Osteocyte (in vitro differentiated cells): ENCODE measurements around the gene CHMP3. TPM values are rescaled to one million over a fixed set of nuclear protein-coding genes. Genes with fewer than 3 reads are reported as not detected.

Experiments used
- DNase-seq: peaks from one replicate; pipeline ENCODE4 v3.0.0; 2021; ENCODE audit warnings: mixed read lengths; ENCODE audit not compliant: unreplicated experiment; ENCODE audit errors: extremely low spot score
- H3K27ac Mint-ChIP-seq: one replicate; pipeline ENCODE4 v1.8.0; 2021; ENCODE audit warnings: mild to moderate bottlenecking, mixed read lengths; ENCODE audit not compliant: unreplicated experiment
- H3K27me3 Mint-ChIP-seq: one replicate; pipeline ENCODE4 v1.8.0; 2021; ENCODE audit warnings: mixed read lengths; ENCODE audit not compliant: unreplicated experiment
- H3K36me3 Mint-ChIP-seq: one replicate; pipeline ENCODE4 v1.8.0; 2021; ENCODE audit warnings: mixed read lengths; ENCODE audit not compliant: unreplicated experiment
- H3K4me1 Mint-ChIP-seq: one replicate; pipeline ENCODE4 v1.8.0; 2021; ENCODE audit warnings: mixed read lengths; ENCODE audit not compliant: unreplicated experiment
- H3K4me3 Mint-ChIP-seq: one replicate; pipeline ENCODE4 v1.8.0; 2021; ENCODE audit warnings: mild to moderate bottlenecking, moderate library complexity, mixed read lengths; ENCODE audit not compliant: unreplicated experiment
- H3K9me3 Mint-ChIP-seq: one replicate; pipeline ENCODE4 v1.8.0; 2021; ENCODE audit warnings: mixed read lengths; ENCODE audit not compliant: unreplicated experiment
- CTCF ChIP-seq: fragments of 200-600 bp; sonication (generic); IDR thresholded peaks from 2 replicates; pipeline ENCODE4 v1.5.0; 2021; ENCODE audit warnings: antibody characterized with exemption, mild to moderate bottlenecking, moderate library complexity
- long read RNA-seq: library from polyadenylated mRNA; unstranded; transcript quantifications from one replicate; pipeline ENCODE4 v2.0.0, GENCODE V29; 2021
- total RNA-seq: library from RNA; stranded (reverse); gene quantifications from 2 replicates; pipeline ENCODE4 v1.2.1, GENCODE V29; 2021

Gene CHMP3
- 111 and 124 TPM in 2 replicates for total RNA-seq
- long read RNA-seq, transcript CHMP3-201 (6 exons, 3,171 nt): major isoform, 397 of 458 reads
- long read RNA-seq, transcript CHMP3-203 (5 exons, 1,099 nt): minor isoform, 27 of 458 reads
- long read RNA-seq, partial matches to known transcripts: 4 of 458 reads
- long read RNA-seq, other reads (novel, unspliced or antisense): 28 of 458 reads

- no peak for TF ChIP-seq CTCF
- H3K36me3 Mint-ChIP-seq: no peaks in the 10 kb centered on the region
- H3K9me3 Mint-ChIP-seq: peaks cover 5% of the 10 kb centered on the region
- peak; percentile 99 for DNase-seq
- peak within 1 kb of the TSS; percentile 93 for H3K4me3 Mint-ChIP-seq
- peaks cover 22% of the 10 kb centered on the region for H3K4me1 Mint-ChIP-seq
- H3K27me3 Mint-ChIP-seq: peaks cover 11% of the 10 kb centered on the region
- H3K27ac Mint-ChIP-seq: peak within 1 kb of the TSS; percentile 99
Observed at GRCh38 chr2:86562922-86563649, at the start of gene CHMP3. Gene CHMP3, minus strand, starts transcription at chr2:86563443. Its CDS starts 95 bp downstream, at chr2:86563348.

- no peak for TF ChIP-seq CTCF
- no peak overlapping the region for H3K27ac Mint-ChIP-seq
- no peaks in the 10 kb centered on the region for H3K9me3 Mint-ChIP-seq
- H3K4me3 Mint-ChIP-seq: no peak overlapping the region
- no peak for DNase-seq
- no peaks in the 10 kb centered on the region for H3K27me3 Mint-ChIP-seq
- peaks cover 49% of the 10 kb centered on the region for H3K36me3 Mint-ChIP-seq
- H3K4me1 Mint-ChIP-seq: no peaks in the 10 kb centered on the region
Observed at GRCh38 chr2:86610871-86611270, 47.6 kb upstream of the CHMP3 start.

- Mint-ChIP-seq H3K27ac (no peak overlapping the region), H3K4me3 (no peak overlapping the region), H3K9me3 (no peaks in the 10 kb centered on the region), H3K36me3 (peaks cover 65% of the 10 kb centered on the region), H3K27me3 (no peaks in the 10 kb centered on the region), H3K4me1 (no peaks in the 10 kb centered on the region)
- TF ChIP-seq CTCF: no peak
- DNase-seq: no peak
Observed at GRCh38 chr2:86608832-86609410, 45.7 kb upstream of the CHMP3 start.

GRCh38 chr2:86603905-86604304 is 40.7 kb upstream of the CHMP3 start:
- DNase-seq: no peak
- H3K4me1 Mint-ChIP-seq: no peaks in the 10 kb centered on the region
- H3K4me3 Mint-ChIP-seq: no peak overlapping the region
- H3K27me3 Mint-ChIP-seq: no peaks in the 10 kb centered on the region
- H3K36me3 Mint-ChIP-seq: peaks cover 50% of the 10 kb centered on the region
- no peak overlapping the region for H3K27ac Mint-ChIP-seq
- TF ChIP-seq CTCF: no peak
- H3K9me3 Mint-ChIP-seq: no peaks in the 10 kb centered on the region

GRCh38 chr2:86598966-86599365 is 35.7 kb upstream of the CHMP3 start:
- Mint-ChIP-seq H3K27ac (no peak overlapping the region), H3K4me1 (no peaks in the 10 kb centered on the region), H3K27me3 (peaks cover 5% of the 10 kb centered on the region), H3K4me3 (no peak overlapping the region), H3K36me3 (peaks cover 15% of the 10 kb centered on the region), H3K9me3 (no peaks in the 10 kb centered on the region)
- no peak for DNase-seq
- no peak for TF ChIP-seq CTCF
